Measurements from ENCODE around the gene POP7.

DNA sequence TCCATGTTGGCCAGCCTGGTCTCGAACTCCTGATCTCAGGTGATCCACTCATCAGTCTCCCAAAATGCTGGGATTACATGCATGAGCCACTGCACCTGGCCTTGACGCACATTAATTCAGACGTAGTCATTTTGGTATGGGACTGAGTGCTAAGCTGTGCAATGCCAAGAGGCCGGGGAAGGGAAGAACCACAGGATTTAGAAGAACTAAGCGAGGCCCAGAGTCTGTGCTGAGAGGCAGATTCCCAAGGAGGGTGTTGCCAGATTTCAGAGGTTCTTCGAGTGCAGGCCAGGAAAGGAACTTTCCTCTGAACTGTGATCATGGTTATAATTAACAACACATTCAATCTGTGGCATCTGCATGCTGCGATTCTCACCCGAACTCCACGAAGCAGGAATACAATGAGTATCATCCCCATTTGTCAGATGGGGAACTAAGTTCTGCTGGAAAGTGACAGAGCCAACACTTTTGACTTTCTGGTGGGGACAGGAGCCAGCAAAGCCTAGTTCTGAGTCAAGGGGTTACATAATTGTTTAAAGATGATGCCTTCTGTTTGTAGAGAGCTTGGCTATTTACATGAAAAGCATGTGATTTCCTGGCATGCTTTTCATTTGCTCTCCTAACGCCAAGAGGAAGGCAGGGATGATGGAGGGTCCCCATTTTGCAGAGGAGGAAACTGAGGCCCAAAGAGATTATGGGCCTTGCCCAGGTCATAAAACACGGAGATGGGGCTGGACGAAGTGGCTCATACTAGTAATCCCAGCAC is 21.3 kb downstream of the POP7 start:
- TF ChIP-seq POLR2A (IDR thresholded peaks at IDR 0.05): no peak
- TF ChIP-seq, protein P1, sequence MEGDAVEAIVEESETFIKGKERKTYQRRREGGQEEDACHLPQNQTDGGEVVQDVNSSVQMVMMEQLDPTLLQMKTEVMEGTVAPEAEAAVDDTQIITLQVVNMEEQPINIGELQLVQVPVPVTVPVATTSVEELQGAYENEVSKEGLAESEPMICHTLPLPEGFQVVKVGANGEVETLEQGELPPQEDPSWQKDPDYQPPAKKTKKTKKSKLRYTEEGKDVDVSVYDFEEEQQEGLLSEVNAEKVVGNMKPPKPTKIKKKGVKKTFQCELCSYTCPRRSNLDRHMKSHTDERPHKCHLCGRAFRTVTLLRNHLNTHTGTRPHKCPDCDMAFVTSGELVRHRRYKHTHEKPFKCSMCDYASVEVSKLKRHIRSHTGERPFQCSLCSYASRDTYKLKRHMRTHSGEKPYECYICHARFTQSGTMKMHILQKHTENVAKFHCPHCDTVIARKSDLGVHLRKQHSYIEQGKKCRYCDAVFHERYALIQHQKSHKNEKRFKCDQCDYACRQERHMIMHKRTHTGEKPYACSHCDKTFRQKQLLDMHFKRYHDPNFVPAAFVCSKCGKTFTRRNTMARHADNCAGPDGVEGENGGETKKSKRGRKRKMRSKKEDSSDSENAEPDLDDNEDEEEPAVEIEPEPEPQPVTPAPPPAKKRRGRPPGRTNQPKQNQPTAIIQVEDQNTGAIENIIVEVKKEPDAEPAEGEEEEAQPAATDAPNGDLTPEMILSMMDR (IDR thresholded peaks at IDR 0.05): no peak

Measured in right lobe of liver (tissue), 4 donors.